GM12878 (cell line): ENCODE data around the gene EXPH5. TPM values are rescaled to one million over a fixed set of nuclear protein-coding genes. Genes with fewer than 3 reads are reported as not detected.

Experiments
- ATAC-seq: fragments of 200-7000 bp; cut with Tn5 transposase; 3 replicates; pipeline ENCODE4 v1.9.1; 2020; ENCODE audit warnings: mild to moderate bottlenecking, moderate library complexity
- BruUV-seq: library from RNA; stranded (reverse); fragments of 400-500 nt; replicated peaks from 2 replicates; lab custom pipeline; 2021; lab: Mats Ljungman, UMichigan
- CTCF ChIA-PET: fragments of 300-600 bp; sonication (Branson Sonifier 250); formaldehyde crosslinking; extraction: SDS; loops from one replicate; lab custom pipeline; 2021; ENCODE audit warnings: inconsistent platforms; lab: Yijun Ruan, JAX
- POLR2A ChIA-PET: fragments of 350-600 bp; formaldehyde crosslinking; extraction: SDS; loops from one replicate; lab custom pipeline; 2021; ENCODE audit warnings: inconsistent platforms; lab: Charles Lee
- RAD21 ChIA-PET: fragments of 300-600 bp; sonication (Branson Sonifier 250); formaldehyde crosslinking; loops from one replicate; lab custom pipeline; 2023; ENCODE audit warnings: antibody characterized with exemption; ENCODE audit not compliant: unreplicated experiment; lab: Charles Lee
- SMC1A ChIA-PET: fragments of 300-600 bp; sonication (Branson Sonifier 250); formaldehyde crosslinking; loops from one replicate; lab custom pipeline; 2023; ENCODE audit not compliant: unreplicated experiment, uncharacterized antibody; lab: Charles Lee
- DNase-seq: peaks from one replicate; pipeline ENCODE4 v3.0.0-alpha.2; 2011; ENCODE audit warnings: low read depth, low spot score
- FAIRE-seq: peaks from 3 replicates; lab custom pipeline; 2011; peaks lifted over from hg19 to GRCh38; lab: Jason Lieb, UNC
- H2AFZ ChIP-seq: 2 replicates; pipeline ENCODE4 v1.6.0; 2011; ENCODE audit warnings: low read depth, low read length, control low read depth; ENCODE audit not compliant: control insufficient read depth
- H3K27ac ChIP-seq: 2 replicates; pipeline ENCODE4 v1.5.1; 2011; ENCODE audit warnings: control low read depth; ENCODE audit not compliant: control insufficient read depth, insufficient read depth
- H3K27me3 ChIP-seq, 2 experiments: replicated peaks in 1 of 2; 2 replicates each; pipeline versions ENCODE4 v1.6.0 to v1.6.1; 2011; ENCODE audit warnings: low read length in 1 of 2; ENCODE audit not compliant: control insufficient read depth in 2 of 2, insufficient read depth in 2 of 2
- H3K36me3 ChIP-seq, 2 experiments: 2 replicates each; pipeline ENCODE4 v1.5.1; 2011; ENCODE audit warnings: low read length in 1 of 2; ENCODE audit not compliant: control insufficient read depth in 2 of 2, insufficient read depth in 2 of 2
- H3K4me1 ChIP-seq: 2 replicates; pipeline ENCODE4 v1.6.1; 2011; ENCODE audit warnings: mild to moderate bottlenecking, low read length, moderate library complexity, mixed read lengths; ENCODE audit not compliant: control insufficient read depth, insufficient read depth
- H3K4me2 ChIP-seq: 2 replicates; pipeline ENCODE4 v1.6.0; 2011; ENCODE audit warnings: control low read depth; ENCODE audit not compliant: control insufficient read depth, insufficient read depth
- H3K4me3 ChIP-seq: fragments of 200-600 bp; sonication (generic); 2 replicates; pipeline ENCODE4 v1.5.1; 2016
- H3K79me2 ChIP-seq: 2 replicates; pipeline ENCODE4 v1.6.0; 2011; ENCODE audit warnings: low read length; ENCODE audit not compliant: control insufficient read depth, insufficient read depth
- H3K9ac ChIP-seq: 2 replicates; pipeline ENCODE4 v1.8.0; 2011; ENCODE audit warnings: low read length, control low read depth, mixed read lengths; ENCODE audit not compliant: control insufficient read depth, insufficient read depth
- H3K9me3 ChIP-seq: replicated peaks from 3 replicates; pipeline ENCODE4 v1.5.1; 2011; ENCODE audit warnings: mild to moderate bottlenecking, low read length; ENCODE audit not compliant: control insufficient read depth, insufficient read depth
- H4K20me1 ChIP-seq: 2 replicates; pipeline ENCODE4 v1.6.0; 2011; ENCODE audit not compliant: control insufficient read depth, insufficient read depth
- CBX3 ChIP-seq: fragments of 200-600 bp; sonication (generic); IDR thresholded peaks from 2 replicates; pipeline ENCODE4 v1.6.1; 2016; ENCODE audit warnings: low read depth, borderline replicate concordance
- JUNB ChIP-seq: IDR thresholded peaks from 2 replicates; pipeline ENCODE4 v1.6.1; 2016; ENCODE audit warnings: antibody characterized with exemption, mild to moderate bottlenecking
- PBX3 ChIP-seq: IDR thresholded peaks from 2 replicates; pipeline ENCODE4 v1.6.1; 2011; ENCODE audit warnings: mild to moderate bottlenecking, low read depth, low read length, moderate library complexity; ENCODE audit not compliant: insufficient replicate concordance
- POLR2AphosphoS2 ChIP-seq: IDR thresholded peaks from 2 replicates; pipeline ENCODE4 v1.6.1; 2011; ENCODE audit warnings: low read depth, mild to moderate bottlenecking, low read length, improper control_type of control experiment, moderate library complexity
- TCF7 ChIP-seq: IDR thresholded peaks from 2 replicates; pipeline ENCODE4 v1.6.1; 2014; ENCODE audit warnings: antibody characterized with exemption, borderline replicate concordance
- WGBS: methylation state at CpG from one replicate; pipeline ENCODE4 v1.1.6; 2016; ENCODE audit warnings: low lambda C conversion rate; ENCODE audit not compliant: insufficient replicate concordance, insufficient coverage; ENCODE audit errors: missing lambda C conversion rate; 5-methylcytosine and 5-hydroxymethylcytosine counted together
- in situ Hi-C: fragments of 300-500 bp; cut with MboI; formaldehyde crosslinking; loops from 9 replicates; pipeline ENCODE4 v1.14.3; 2018; ENCODE audit warnings: mixed read lengths
- intact Hi-C: fragments of 100-400 bp; cut with micrococcal nuclease; formaldehyde crosslinking; loops from one replicate; pipeline ENCODE4 v1.14.2; 2022; ENCODE audit not compliant: unreplicated experiment
- polyA plus RNA-seq, 11 experiments: library from polyadenylated mRNA; depleted of rRNA in 4 of 11; unstranded in 6 of 11; stranded (reverse) in 5 of 11; fragments of >200 nt; fragmentation: Nextera tagmentation in 4 of 11; fragmentation: Illumina TruSeq in 1 of 11; extraction: Ambion mirVana in 4 of 11; extraction: Trizol in 1 of 11; gene quantifications; 1 replicate in 1 of 11; 2 replicates in 10 of 11; pipeline versions ENCODE4 v1.2.1 to v1.2.3, GENCODE V29; 2011 to 2016; ENCODE audit warnings: inconsistent platforms in 2 of 11, missing spikeins in 2 of 11, low read depth in 1 of 11
- total RNA-seq, 4 experiments: library from RNA; depleted of rRNA in 3 of 4; stranded (reverse); fragments of >200 nt in 3 of 4; fragmentation: Illumina TruSeq in 1 of 4; extraction: Trizol in 1 of 4; gene quantifications; 2 replicates each; pipeline versions ENCODE4 v1.2.1 to v1.2.3, GENCODE V29; 2013 to 2021

EXPH5 gene
- total and polyA plus RNA-seq, 10 of the 15 experiments (the other 5 are each of a cell fraction or from before 2014, with no cell fraction given) = 0.69 to 11.1 (median 4.3) TPM

DNA sequence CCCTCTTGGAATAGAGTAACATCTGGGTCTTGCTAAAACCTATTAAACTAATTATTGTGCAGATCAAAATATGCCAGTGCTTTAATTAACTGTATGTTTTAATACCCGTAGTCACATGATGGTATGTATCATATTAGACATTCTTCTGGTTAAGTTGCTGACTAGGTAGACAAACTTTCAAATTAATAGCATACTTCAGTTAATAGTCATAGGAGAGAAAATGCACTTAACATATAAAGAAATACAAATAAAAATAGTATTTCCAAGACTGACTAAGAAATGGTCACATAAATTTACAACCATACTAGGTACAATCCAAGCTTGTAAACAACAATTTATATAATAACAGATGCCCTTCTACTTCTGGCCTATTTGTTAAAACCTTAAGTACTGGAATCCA lies 7.6 kb upstream of the EXPH5 start (continued):
- TF ChIP-seq PBX3 = no peak
- TF ChIP-seq POLR2AphosphoS2 = no peak

- TF ChIP-seq JUNB (peak; percentile 59; the same call in 1 of the 2 replicates), CBX3 (no peak), TCF7 (peak; percentile 72; the same call in 1 of the 2 replicates)
- no peak overlapping the region for H3K4me3 ChIP-seq
- H3K4me1 ChIP-seq = no peaks in the 10 kb centered on the region
- H3K27ac ChIP-seq = no peak overlapping the region
- ATAC-seq = no peak
- CTCF ChIA-PET = no interaction called here
- RAD21 ChIA-PET = no interaction called here
- H3K9me3 ChIP-seq = no peaks in the 10 kb centered on the region
- H3K4me2 ChIP-seq = no peak overlapping the region
- H3K36me3 ChIP-seq = no peaks in the 10 kb centered on the region
- no peak for FAIRE-seq
- SMC1A ChIA-PET = interaction anchor here (1.3 kb wide), 1 partner anchor 11 kb away, joined by 5 read pairs; no protein-coding TSS in a partner anchor
- in situ Hi-C loops (no loop called here), intact Hi-C loops (no loop called here)
- H2AFZ ChIP-seq = no peak overlapping the region
- no peaks in the 10 kb centered on the region for H3K79me2 ChIP-seq
- BruUV-seq = no TSS peak
- H4K20me1 ChIP-seq = no peaks in the 10 kb centered on the region
- no peaks in the 10 kb centered on the region for H3K27me3 ChIP-seq
- no peak overlapping the region for H3K9ac ChIP-seq
- WGBS = 2% methylated on average over 2 of the region's 2 CpGs
- DNase-seq = no peak
- POLR2A ChIA-PET = no interaction called here
Observed at GRCh38 chr11:108599978-108600377, 6.4 kb upstream of the EXPH5 start.
